Measurements from ENCODE around the gene UBLCP1.
"Not testable (repeated sequence)": the region's sequence is repeated elsewhere in the genome, so short reads cannot be mapped to it uniquely, and the experiment has no call there.

UBLCP1 gene

GRCh38 chr5:159301929-159302860 is 39.1 kb downstream of the UBLCP1 start:
- not testable (repeated sequence) for H3K9me3 ChIP-seq (ENCODE audit: control insufficient read depth, insufficient read depth, low read depth, low read length)

GRCh38 chr5:159303286-159303685 is 40.2 kb downstream of the UBLCP1 start:
- Histone ChIP-seq H3K9me3 (ENCODE audit: control insufficient read depth, insufficient read depth, low read depth, low read length) (no peaks in the 10 kb centered on the region), H3K36me3 (ENCODE audit: control insufficient read depth in 2 of 2, insufficient read depth in 1 of 2, low read length in 2 of 2) (no peaks in the 10 kb centered on the region), H3K27ac (ENCODE audit: extremely low read depth, low read depth, low read length) (no peak overlapping the region), H3K4me3 (ENCODE audit: low read depth, low read length) (no peak overlapping the region), H3K4me1 (ENCODE audit: control insufficient read depth, insufficient read depth, low read length) (no peaks in the 10 kb centered on the region)
- CTCF ChIA-PET, result no interaction called here
- TF ChIP-seq ZNF121 (tag by site-specific recombination; IDR thresholded peaks at IDR 0.05) (no peak), TCF7L2 (IDR thresholded peaks at IDR 0.05; ENCODE audit: borderline replicate concordance, low read depth, low read length) (no peak), ZNF776 (tag by site-specific recombination; IDR thresholded peaks at IDR 0.05; ENCODE audit: borderline replicate concordance) (peak; percentile 48; the same call in 1 of the 2 replicates), ZNF48 (tag by site-specific recombination; IDR thresholded peaks at IDR 0.05) (no peak), SETDB1 (IDR thresholded peaks at IDR 0.05; ENCODE audit: insufficient read length, low read length) (peak; percentile 47), ZNF366 (tag by site-specific recombination; conservative IDR thresholded peaks at IDR 0.05) (no peak), ZNF785 (tag by site-specific recombination; IDR thresholded peaks at IDR 0.05) (no peak)
- POLR2A ChIA-PET, result no interaction called here

More at GRCh38 chr5:159301929-159302860, 39.1 kb downstream of the UBLCP1 start:
- POLR2A ChIA-PET; H3K4me1 ChIP-seq (ENCODE audit: control insufficient read depth, insufficient read depth, low read length); H3K36me3 ChIP-seq (ENCODE audit: control insufficient read depth in 2 of 2, insufficient read depth in 1 of 2, low read length in 2 of 2); H3K27ac ChIP-seq (ENCODE audit: extremely low read depth, low read depth, low read length); H3K4me3 ChIP-seq (ENCODE audit: low read depth, low read length): not testable (repeated sequence)
- CTCF ChIA-PET, result interaction anchor here (1.0 kb wide), 1 partner anchor 15 kb away, joined by 4 read pairs; no protein-coding TSS in a partner anchor
- peak; percentile 88 for TF ChIP-seq SETDB1 (IDR thresholded peaks at IDR 0.05; ENCODE audit: insufficient read length, low read length)

- Histone ChIP-seq H3K36me3 (ENCODE audit: control insufficient read depth in 2 of 2, insufficient read depth in 1 of 2, low read length in 2 of 2) (no peaks in the 10 kb centered on the region), H3K4me3 (ENCODE audit: low read depth, low read length) (no peak overlapping the region), H3K27ac (ENCODE audit: extremely low read depth, low read depth, low read length) (no peak overlapping the region), H3K4me1 (ENCODE audit: control insufficient read depth, insufficient read depth, low read length) (no peaks in the 10 kb centered on the region), H3K9me3 (ENCODE audit: control insufficient read depth, insufficient read depth, low read depth, low read length) (no peaks in the 10 kb centered on the region)
- CTCF ChIA-PET, result no interaction called here
- TF ChIP-seq ZNF138 (tag by site-specific recombination; IDR thresholded peaks at IDR 0.05; ENCODE audit: borderline replicate concordance) (no peak), ZNF777 (tag by site-specific recombination; IDR thresholded peaks at IDR 0.05; ENCODE audit: borderline replicate concordance) (no peak), ZNF707 (tag by site-specific recombination; IDR thresholded peaks at IDR 0.05) (no peak), ZBTB10 (tag by site-specific recombination; IDR thresholded peaks at IDR 0.05) (no peak), SP7 (tag by site-specific recombination; IDR thresholded peaks at IDR 0.05) (no peak), ZSCAN5A (tag by site-specific recombination; IDR thresholded peaks at IDR 0.05) (no peak)
- POLR2A ChIA-PET, result no interaction called here
Observed at GRCh38 chr5:159304961-159305595, 42.0 kb downstream of the UBLCP1 start.
